ENCODE results near the gene SYT1.

Gene SYT1

DNA sequence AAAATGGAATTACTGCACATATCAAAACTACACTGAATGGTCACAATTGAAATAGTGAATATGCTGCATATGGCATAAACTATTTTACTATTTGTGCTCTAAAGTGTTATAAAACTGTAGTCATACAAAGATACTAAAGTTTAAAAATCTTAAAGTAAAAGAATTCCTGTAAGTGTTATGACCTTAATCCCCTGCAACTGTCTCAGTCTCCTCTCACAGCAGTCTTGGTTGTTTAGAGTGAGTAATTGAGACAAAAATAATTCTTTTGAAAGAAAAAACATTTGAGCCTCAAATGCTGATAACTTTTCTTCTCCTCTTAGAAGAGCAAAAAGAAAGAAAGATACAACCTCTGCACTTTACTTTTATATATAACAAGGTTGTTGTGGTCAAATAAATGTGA, 99.9 kb downstream of the SYT1 start:
- no peak for TF ChIP-seq ZFX (IDR thresholded peaks at IDR 0.05; ENCODE audit: borderline replicate concordance)
- TF ChIP-seq, protein P1, sequence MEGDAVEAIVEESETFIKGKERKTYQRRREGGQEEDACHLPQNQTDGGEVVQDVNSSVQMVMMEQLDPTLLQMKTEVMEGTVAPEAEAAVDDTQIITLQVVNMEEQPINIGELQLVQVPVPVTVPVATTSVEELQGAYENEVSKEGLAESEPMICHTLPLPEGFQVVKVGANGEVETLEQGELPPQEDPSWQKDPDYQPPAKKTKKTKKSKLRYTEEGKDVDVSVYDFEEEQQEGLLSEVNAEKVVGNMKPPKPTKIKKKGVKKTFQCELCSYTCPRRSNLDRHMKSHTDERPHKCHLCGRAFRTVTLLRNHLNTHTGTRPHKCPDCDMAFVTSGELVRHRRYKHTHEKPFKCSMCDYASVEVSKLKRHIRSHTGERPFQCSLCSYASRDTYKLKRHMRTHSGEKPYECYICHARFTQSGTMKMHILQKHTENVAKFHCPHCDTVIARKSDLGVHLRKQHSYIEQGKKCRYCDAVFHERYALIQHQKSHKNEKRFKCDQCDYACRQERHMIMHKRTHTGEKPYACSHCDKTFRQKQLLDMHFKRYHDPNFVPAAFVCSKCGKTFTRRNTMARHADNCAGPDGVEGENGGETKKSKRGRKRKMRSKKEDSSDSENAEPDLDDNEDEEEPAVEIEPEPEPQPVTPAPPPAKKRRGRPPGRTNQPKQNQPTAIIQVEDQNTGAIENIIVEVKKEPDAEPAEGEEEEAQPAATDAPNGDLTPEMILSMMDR (IDR thresholded peaks at IDR 0.05), result no peak
- no peak overlapping the region for H3K27ac ChIP-seq

DNA sequence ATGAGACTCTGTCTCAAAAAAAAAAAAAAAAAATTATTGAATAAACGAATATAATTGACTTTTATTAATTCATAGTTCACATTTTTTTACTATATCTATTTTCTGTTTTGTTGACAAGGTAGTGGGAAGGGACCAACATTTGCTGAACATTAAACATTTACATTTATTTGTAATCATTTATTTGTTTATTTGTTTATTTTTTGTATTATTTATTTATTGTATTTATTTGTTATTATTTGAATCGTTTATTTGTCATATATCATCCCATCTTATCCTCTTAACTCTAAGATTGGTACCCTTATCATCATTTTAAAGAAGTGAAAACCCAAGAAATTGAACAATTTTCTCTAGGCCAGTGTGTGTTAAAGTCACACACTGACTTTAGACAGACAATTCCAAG, 101.5 kb downstream of the SYT1 start:
- TF ChIP-seq, protein P1 (IDR thresholded peaks at IDR 0.05), result no peak
- no peak for TF ChIP-seq ZFX (IDR thresholded peaks at IDR 0.05; ENCODE audit: borderline replicate concordance)
- no peak overlapping the region for H3K27ac ChIP-seq

DNA sequence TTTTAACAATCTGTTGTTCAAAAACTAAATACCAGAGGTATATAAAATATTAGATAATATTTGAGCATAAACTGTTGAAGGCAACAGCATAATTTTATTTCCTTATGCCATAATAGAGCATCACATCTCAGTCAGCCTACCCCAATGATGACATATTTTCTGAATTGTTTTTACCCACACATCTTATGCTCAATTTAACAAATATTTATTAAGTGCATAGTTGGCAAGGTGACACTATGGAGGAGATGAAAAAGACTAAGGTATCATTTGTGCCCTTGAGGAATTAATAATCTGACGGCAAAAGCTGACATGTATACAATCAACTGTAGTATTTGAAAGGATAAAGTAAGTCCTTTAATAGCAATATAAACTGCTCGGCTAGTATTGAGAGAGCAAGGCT, 102.4 kb downstream of the SYT1 start:
- TF ChIP-seq, protein P1 (IDR thresholded peaks at IDR 0.05), result no peak

DNA sequence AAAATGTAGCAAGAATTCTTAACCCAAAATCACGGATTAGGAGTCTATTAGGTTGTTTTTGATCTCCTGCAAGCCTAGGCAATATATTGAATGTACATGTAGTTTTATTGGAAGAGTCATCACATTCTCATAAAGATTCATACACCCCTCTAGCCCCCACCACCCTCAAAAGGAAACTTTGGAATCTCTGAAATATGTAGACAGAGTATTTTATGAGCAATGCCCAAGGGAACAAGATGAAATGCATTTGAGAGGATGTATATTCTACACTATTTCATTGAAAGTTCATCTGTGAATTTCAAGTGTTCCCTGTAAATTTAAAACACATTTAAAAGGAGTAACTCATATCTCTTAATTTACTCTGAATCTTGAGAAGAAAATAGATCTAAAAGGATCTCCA, 103.7 kb downstream of the SYT1 start:
- TF ChIP-seq, protein P1 (IDR thresholded peaks at IDR 0.05), result no peak
- no peak for TF ChIP-seq ZFX (IDR thresholded peaks at IDR 0.05; ENCODE audit: borderline replicate concordance)
- no peak overlapping the region for H3K27ac ChIP-seq

More for the DNA sequence above, 102.4 kb downstream of the SYT1 start:
- H3K27ac ChIP-seq, result no peak overlapping the region

DNA sequence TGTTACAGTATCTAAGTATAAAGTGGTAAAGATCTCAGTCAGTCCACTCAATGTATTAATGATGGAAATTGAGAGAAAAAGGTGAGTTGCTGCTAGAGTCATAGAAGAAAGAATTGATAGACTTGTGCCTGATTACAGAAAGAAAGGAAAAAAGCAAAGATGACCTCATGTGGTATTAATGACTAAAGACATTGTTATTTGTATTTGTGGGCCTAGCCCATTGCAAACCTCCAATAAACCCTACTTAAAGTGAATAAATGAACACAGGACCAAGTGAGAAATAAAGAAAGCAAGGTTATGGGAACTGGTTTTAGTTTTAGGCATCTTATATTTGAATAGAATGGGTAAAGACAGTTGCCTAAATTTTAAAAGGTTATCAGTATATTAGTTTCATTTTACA, 105.5 kb downstream of the SYT1 start:
- no peak overlapping the region for H3K27ac ChIP-seq
- TF ChIP-seq, protein P1 (IDR thresholded peaks at IDR 0.05), result no peak
- no peak for TF ChIP-seq ZFX (IDR thresholded peaks at IDR 0.05; ENCODE audit: borderline replicate concordance)

DNA sequence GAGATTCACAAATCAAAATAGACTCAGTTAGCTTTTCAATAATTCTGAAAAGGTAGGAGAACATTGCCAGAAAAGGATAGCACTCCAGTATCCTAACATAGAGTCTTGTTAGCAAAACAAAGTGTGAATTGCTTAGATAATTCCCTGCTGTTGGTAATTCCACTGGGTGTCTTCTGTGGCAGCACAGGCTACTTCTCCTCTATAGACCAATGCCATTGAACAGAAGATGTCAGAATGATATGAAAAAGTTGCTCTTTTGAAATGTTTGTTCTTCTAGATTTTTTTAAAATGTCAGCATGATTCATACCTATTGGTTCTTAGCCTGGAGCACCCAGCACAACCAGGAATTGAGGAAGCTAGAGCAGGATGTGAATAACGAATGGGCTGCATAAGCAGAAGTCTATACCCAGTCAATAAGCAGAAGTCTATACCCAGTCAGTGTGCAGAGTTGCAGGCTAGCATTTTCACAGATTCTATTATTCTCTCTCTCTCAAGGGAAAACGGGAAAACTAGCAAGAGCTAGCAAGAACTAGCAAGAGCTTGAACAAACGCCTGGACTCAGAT, 112.8 kb downstream of the SYT1 start:
- TF ChIP-seq, protein P1 (IDR thresholded peaks at IDR 0.05), result no peak

DNA sequence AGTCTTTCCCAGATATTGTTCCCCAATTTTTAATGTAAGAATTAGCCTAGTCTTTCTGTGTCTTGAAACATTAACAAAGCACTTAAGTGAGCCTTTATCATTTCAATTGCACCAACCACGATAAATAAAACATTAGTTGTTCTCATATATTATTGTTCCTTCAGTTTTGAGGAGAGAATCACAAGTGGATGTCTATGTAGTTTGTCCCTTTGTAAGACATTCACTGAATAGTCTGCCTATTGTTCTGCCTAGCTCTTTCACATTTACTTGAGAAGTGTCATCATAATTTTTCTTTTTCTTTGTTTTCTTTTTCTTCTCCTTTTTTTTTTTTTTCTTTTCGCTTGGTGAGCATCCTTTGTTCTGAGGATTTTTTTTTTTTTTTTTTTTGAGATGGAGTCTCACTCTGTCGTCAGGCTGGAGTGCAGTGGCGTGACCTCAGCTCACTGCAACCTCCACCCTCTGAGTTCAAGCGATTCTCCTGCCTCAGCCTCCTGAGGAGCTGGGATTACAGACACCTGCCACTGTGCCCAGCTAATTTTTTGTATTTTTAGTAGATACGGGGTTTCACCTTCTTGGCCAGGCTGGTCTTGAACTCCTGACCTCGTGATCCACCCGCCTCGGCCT, 129.7 kb downstream of the SYT1 start:
- no peak overlapping the region for H3K27ac ChIP-seq
- TF ChIP-seq, protein P1 (IDR thresholded peaks at IDR 0.05), result no peak

More for the DNA sequence above, 112.8 kb downstream of the SYT1 start:
- H3K27ac ChIP-seq, result no peak overlapping the region

Data from 22Rv1 (cell line).